OCI-LY1 (cell line): ENCODE measurements around the gene SCIMP.

Experiments used
- EZH2 ChIP-seq: fragments of 200-600 bp; sonication (generic), shearing (Covaris generic); IDR thresholded peaks from 2 replicates; pipeline ENCODE4 v1.8.0; 2017; ENCODE audit warnings: borderline replicate concordance, mixed run types, mild to moderate bottlenecking, antibody characterized with exemption, low read length, moderate library complexity, mixed read lengths
- TF ChIP-seq, protein P1 (sequence below): fragments of 200-600 bp; sonication (generic), shearing (Covaris generic); IDR thresholded peaks from 2 replicates; pipeline ENCODE4 v1.5.1; 2017; ENCODE audit warnings: mild to moderate bottlenecking, antibody characterized with exemption, low read length, moderate library complexity, mixed read lengths

DNA sequence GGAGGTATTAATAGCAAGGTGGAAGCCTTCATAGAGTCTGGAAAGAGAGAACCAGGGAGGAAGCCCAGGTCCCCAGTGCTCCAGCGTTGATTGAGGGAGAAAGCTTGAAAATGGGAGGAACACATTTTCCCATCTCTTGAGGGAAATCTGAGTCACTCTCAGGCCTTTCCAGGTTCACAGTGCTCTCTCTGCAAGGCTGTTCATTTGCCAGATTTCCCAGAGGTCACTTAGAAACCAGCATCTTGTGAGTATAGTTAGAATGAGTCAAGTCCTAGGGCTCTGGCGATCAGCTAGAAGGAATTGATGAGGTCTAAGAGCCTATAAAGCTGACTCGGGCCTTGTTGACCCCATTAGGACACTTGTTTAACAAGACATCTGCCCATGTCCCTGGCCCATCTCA is 25.3 kb downstream of the SCIMP start:
- TF ChIP-seq, protein P1, sequence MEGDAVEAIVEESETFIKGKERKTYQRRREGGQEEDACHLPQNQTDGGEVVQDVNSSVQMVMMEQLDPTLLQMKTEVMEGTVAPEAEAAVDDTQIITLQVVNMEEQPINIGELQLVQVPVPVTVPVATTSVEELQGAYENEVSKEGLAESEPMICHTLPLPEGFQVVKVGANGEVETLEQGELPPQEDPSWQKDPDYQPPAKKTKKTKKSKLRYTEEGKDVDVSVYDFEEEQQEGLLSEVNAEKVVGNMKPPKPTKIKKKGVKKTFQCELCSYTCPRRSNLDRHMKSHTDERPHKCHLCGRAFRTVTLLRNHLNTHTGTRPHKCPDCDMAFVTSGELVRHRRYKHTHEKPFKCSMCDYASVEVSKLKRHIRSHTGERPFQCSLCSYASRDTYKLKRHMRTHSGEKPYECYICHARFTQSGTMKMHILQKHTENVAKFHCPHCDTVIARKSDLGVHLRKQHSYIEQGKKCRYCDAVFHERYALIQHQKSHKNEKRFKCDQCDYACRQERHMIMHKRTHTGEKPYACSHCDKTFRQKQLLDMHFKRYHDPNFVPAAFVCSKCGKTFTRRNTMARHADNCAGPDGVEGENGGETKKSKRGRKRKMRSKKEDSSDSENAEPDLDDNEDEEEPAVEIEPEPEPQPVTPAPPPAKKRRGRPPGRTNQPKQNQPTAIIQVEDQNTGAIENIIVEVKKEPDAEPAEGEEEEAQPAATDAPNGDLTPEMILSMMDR: no peak
- TF ChIP-seq EZH2: no peak
